COLO829 (cell line): ENCODE results near the gene C3orf70.

Experiments used
- DNase-seq: peaks from one replicate; pipeline ENCODE4 v3.0.0; 2012; ENCODE audit warnings: low spot score

Gene C3orf70

DNA sequence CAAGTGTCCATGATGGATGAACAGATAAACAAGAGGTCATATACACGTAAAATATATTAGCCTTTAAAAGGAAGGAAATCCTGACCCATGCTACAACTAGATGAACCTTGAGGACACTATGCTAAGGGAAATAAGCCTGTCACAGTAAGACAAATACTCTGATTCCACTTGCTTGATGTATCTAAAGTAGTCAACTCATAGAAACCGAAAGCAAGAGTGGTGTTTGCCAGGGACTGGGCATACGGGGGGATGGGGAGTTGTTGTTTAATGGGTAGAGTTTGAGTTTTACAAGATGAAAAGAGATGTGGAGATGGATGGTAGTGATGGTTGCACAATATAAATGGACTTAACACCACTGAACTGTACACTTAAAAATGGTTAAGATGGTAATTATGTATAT, 65.4 kb downstream of the C3orf70 start:
- no peak for DNase-seq

DNA sequence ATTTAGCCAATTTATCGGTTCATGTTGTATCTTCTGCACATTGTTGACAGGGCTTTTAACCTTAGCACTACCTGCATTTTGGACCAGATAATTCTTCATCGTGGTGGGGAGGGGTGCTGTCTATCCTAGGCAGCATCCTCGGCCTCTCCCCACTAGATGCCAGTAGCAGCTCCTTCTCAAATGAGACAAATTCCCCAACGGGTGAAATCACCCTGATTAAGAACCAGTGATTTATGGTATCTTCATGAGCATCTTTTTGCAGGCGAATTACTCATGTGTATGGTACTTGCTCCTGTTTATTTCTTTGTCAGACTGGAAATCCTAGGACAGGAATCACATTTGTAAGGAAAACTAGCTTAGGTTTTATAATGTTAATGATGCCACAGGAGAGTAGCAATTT, 68.0 kb downstream of the C3orf70 start:
- DNase-seq, result no peak

DNA sequence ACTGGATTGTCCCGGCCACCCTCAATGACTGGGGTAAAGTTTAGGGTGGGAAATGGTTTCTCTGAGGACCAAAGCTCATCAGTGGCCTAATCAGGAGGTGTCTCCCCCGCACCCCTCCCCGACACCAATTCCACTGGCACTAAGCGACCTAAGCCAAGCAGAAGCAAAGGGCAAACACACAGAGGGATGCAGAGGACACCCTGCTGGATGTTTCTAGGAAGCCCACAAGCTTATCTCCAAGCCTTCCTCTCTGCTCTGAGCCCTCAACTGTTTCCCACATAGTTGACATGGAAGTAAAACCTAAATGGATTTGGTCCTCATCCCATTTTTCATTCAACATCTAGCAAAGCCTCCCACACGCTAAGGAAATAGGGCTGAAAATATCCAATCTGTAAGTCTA, 68.5 kb downstream of the C3orf70 start:
- no peak for DNase-seq

DNA sequence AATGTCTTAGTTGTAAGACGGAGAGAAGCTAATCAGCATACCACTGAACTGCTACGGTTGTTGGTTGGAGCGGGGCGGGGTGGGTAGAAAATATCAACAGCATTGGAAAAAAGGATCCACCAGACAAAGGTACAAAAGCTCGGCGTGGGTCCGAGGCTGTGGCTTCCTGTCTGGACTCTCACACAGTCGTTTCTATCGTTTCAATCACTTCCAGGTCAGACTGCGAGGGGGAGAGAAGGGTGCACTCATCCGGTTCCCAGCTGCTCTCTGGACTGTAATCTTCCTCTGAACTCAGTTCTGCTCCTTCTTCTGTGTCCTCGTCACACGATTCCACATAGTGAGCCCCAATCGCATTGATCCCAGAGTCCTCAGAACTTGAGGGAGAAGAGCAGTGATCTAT, 70.0 kb downstream of the C3orf70 start:
- no peak for DNase-seq

DNA sequence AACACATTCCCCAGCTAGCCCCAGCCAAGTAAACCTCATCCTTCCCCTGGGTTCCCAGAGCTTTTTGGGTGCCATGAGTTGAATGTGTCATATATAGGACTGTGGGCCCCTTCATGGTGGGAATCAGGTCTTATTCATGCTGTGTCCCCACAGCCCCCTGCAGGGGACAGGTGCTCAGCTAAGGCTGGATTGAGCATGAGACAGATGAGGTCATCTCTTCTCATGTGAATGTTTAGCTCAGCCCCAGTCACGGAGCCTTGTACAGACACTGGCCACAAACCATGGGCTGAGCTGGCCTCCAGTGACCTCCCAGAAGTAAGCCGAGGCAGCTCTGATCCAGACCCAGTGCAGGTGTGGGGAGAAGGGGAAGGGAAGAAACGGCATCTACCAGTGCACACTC, 70.7 kb downstream of the C3orf70 start:
- DNase-seq, result no peak

DNA sequence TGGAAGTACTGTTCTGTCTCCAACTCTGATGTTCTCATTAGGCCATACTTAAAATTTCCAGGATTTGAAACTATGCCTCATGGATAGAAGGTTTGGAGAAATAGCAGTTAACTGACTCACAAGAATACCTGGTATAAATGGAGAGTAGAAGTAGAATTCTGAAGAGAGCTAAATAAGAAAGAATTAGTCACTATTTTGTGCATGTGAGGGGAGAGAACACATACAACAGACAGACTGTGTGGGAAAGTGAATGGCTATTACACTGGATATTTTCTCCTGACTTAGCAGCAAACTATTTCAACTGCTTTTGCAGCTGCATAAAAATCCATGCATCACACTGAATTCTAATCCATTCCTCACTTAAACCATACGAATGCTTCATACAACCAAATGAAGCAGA, 71.3 kb downstream of the C3orf70 start:
- DNase-seq, result no peak

DNA sequence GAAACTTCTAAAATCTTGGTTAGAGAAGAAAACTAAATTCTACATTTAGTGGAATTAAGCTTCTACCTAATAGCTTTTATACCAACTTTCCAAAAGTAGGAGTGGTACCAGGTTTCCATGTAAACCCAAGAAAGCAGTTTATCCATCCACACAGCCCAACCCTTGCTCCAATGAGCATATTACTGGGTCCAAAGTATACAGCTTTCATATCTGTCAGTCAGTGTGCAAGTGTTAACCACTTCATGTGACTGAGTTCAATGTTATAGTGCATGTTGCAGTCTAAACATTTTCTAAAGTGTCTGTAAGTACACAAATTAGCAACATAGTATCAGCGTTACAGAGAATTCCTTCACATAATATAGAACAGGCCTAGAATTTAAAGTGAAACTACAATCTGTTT, 73.2 kb downstream of the C3orf70 start:
- no peak for DNase-seq

DNA sequence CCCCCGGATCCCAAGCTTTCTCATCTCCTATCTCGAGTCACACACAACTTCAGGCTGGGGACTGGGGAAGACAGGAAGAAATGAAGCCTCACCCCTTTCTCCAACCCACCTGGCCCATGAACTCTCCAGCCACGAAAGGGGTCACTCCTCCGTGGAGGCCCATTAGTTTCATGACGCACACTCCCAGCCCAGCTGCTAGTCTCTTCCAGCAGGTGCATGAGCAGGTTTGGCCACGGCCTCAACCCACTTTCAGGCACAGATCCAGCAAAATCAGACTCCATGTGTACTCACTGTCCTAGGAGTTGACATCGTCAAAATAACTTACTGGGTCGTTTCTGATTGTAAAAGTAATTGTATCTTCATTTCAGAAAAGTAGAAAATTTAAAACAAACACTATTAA, 76.6 kb downstream of the C3orf70 start:
- DNase-seq, result no peak

DNA sequence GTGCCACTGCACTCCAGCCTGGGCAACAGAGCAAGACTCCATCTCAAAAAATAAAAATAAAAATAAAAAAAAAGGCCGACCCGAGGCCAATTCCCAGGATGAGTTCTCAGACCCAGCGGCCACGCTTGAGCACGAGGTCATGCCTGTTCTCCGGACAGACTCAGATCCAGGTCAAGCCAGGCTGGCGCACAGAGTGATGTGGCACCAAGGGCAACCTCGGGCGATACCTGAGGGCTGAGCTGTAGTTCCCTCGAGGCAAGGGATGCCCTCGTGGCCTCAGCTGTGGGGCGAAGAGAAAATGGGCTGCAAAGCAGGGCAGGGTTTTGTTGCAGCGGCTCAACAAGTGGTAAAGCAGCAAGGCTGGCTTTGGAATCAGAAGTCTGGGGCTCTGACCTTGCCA, 77.3 kb downstream of the C3orf70 start:
- no peak for DNase-seq

DNA sequence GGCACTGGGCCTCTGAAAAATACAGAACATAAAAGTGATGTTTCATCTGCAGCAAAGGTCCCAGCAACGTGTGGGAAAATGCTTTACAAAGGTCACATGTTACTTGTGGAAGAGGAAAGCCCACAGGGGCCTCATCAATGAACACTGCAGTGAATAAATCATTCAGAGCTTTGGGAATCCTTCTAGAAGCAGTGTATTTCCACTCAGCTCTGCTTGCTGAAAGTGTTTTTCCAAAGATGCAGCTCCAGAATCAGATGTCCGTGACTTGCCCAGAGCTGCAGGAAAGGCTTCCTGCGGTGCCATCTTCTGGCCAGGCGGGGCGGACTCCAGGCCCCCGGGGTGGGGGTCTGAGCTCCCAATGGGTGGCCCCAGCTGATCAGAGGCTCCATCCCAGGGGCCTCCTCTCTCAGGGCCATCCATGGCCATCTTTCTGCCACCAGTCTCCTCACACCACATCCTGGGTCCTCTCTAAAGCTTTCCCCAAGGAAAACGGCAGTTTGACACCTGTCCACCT, 81.5 kb downstream of the C3orf70 start:
- no peak for DNase-seq

DNA sequence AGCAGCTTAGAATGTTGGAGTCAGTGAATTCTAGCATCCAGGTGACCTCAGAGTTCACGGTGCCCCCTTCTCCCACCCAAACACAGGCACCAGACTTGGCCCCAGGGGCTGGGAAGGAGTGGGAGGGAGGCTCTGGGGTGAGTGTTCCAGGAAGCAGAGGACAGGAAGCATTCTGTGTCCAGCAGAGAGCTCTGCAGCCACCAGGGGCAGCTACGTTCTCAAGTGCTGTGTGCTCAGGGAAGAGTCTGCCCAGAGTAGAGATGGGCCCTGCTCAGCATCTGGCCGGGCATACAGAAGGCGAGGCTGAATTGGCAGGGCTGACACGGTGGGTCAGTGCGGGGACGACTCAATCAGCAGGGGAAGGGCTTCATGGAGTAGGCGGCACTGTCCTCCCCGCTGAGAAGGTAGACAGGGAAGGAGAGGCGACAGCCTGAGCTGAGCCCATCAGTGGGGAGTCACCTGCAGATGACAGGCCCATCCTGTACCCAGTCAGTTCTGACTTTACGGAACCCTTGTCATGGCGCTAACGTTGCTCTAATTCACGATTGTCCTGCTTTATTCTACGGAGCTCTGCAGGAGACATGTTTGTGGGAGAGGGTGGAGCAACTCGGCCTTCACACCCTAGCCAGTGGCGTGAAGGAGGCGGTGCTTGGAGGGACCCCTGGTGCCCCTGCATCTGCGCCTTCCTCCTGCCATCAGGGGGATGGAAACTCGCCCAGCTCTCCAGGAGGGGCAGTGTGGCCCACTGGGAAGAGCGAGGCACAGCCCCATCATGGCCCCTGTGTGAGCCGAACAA, 82.2 kb downstream of the C3orf70 start:
- peak; percentile 66 for DNase-seq

DNA sequence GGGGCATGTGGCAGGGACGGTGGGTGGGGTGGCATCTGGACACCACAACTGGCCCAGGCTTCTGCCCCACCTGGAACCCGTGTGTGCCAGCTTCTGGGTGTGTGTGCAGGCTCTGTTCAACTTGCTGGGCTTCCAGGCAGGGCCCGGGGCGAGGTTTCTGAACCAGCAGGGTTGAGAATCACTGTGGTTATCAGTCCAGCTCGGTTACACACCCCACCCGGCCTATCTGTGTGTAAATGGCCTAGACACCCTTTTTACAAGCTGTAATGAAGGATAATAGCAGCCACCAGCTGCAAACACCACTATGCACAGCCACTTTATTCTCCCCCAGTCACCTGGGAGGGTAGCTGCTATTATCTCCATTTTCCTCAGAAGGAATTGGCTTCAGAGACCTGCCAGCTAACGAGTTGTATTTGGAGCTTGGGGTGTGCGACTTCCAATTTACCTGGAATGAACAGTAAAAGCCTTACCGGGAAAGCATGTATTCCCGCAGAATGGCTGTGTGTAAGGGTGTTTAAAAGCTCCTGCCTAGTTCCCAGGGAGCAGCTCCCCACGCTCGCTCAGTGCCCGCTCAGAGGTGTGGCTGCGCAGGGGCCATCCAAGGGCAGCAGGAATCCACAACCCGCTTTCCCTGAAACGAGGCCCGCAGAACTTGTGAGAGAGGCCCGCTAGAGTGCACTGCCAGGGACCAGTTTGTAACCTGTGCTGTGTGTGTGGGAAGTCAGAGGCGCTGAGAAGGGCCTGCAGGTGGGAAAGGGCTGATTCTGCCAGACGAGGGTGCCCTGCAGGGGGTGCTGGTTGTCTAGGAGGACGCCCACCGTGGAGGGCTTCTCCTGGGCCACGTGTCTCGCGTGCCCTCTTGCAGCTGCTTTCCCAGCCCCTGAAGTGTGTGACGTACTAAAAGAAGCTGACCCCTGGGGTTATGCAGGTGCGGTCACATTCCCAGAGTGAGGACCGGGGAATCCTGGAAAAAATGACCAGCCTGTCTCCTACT, 83.5 kb downstream of the C3orf70 start:
- no peak for DNase-seq

DNA sequence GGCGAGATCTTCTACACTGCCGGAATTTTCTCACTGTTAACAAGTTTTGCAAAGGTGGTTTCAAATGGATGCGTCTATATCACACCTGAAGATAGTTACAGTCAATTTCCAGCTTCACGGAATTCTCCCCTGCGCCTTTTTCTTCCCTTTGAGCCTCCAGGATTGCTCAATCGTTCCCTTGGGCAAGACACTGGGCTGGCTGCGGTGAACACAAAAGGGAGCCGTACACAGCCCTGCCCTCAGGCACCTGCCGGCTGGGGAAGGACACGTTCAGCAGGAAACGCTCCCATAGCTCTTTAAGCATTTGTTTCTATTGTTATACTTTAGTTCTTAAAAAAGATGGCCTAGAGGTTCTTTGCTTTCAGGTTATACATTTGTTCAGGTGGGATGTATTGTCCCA, 85.7 kb downstream of the C3orf70 start:
- DNase-seq, result no peak

DNA sequence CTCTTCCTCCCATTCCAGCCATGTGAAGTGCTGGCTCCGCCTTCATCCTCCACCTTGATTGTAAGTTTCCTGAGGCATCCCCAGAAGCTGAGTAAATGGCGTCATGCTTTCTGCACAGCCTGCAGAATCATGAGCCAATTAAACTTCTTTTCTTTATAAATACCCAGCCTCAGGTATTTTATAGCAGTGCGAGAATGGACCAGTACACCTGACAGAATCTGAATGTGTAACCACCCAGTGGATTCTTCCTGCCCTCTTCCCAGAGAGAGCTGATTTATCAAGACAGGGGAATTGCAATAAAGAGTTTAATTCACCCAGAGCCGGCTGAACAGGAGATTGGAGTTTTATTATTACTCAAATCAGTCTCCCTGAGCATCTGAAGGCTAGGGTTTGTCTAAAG, 86.6 kb downstream of the C3orf70 start:
- DNase-seq, result no peak

DNA sequence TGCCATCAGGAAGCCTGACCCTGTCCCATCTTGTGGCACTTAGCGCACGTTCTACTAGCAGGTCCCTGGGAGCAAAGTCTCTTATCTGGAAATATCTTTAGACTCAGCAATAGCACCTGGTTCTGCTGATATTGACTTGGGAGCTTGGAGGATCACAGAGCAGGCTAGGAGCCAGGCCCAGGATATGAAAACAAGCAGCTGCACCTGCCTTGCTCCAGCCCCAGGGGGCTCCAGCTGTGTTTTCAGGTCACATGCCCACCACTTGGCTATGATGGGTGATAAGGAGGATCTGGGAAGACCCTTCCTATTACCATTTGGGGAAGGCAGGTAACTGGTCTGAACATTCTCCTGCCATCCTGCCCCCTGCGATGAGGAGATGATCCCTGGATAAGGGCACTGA, 87.8 kb downstream of the C3orf70 start:
- no peak for DNase-seq

DNA sequence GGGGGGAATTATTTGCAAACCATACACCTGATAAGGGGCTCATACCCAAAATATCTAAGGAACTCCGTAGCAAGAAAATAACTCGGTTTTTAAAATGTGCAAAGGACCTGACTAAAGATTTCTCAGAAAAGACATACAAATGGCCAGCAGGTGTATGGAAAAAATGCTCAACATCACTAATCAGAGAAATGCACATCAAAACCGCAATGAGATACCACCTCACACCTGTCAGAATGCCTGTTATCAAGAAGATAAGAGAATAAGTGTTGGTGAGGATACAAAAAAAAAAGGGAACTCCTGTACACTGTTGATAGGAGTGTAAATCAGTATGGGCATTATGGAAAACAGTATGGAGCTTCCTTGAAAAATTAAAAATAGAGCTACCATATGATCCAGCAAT, 89.4 kb downstream of the C3orf70 start:
- DNase-seq, result no peak

DNA sequence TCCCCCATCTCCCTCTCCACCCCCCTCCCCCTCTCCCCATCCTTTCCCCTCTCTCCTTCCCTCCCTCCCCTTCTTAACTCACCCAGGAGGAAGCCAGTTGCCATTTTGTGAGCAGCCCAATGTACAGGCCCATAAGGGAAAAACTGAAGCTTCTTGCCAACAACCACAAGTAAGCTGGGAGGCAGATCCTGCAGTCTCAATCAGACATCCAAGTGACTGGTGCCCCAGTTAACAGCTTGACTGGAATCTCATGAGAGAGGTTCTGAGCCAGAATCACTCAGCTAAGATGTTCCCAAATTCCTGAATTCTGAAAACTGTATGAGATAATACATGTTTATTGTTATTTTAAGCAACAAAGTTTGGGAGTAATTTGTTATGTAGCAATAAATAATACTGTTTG, 90.7 kb downstream of the C3orf70 start:
- DNase-seq, result no peak

DNA sequence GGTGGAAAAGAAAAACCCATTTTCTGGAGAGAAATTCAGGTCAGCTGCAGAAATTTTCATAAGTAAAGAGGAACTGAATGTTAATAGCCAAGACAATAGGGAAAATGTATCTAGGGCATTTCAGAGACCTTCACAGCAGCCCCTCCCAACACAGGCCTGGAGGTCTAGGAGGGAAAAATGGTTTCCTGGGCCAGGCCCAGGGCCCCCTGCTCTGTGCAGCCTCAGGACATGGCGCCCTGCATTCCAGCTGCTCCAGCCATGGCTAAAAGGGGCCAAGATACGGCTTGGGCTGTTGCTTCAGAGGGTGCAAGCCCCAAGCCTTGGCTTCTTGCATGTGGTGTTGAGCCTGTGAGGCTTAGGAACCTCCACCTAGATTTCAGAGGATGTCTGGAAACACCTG, 92.2 kb downstream of the C3orf70 start:
- DNase-seq, result no peak

DNA sequence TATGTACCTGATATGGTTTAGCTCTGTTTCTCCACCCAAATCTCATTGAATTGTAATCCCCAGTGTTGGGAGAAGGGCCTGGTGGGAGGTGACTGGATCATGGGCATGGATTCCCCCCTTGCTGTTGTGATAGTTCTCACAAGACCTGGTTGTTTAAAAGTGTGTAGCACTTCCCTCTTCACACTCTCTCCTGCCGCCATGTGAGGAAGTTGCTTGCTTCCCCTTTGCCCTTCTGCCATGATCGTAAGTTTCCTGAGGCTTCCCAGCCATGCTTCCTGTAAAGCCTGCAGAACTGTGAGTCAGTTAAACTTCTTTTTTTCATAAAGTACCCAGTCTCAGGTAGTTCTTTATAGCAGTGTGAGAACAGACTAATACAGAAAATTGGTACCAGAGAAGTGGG, 93.1 kb downstream of the C3orf70 start:
- DNase-seq, result no peak

DNA sequence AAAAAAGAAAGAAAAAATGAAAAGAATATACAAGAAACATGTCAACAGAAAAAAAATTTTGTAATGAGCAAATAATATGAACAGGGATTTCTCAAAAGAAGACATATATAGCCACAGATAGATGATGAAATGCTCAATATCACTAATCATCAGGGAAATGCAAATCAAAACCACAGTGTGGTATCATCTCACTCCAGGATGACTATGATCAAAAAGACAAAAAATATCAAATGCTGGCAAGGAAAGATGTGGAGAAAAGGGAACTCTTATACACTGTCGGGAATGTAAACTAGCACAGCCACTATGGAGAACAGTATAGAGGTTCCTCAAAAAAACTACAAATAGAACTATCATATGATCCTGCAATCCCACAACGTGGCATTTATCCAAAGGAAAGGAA, 94.1 kb downstream of the C3orf70 start:
- DNase-seq, result no peak

DNA sequence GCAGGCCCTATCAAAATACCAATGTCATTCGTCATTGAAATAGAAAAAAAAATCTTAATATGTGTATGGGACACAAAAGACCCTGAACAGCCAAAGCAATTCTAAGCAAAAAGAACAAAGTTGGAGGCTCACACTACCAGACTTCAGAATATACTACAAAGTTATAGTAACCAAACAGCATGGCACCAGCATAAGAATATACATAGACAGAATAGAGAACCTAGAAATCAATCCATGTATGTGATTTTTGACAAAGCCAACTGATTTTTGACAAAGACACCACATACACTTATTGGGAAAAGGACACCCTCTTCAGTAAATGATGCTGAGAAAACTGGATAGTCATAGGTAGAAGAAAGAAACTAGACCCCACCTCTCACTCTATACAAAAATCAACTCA, 95.0 kb downstream of the C3orf70 start:
- DNase-seq, result no peak

DNA sequence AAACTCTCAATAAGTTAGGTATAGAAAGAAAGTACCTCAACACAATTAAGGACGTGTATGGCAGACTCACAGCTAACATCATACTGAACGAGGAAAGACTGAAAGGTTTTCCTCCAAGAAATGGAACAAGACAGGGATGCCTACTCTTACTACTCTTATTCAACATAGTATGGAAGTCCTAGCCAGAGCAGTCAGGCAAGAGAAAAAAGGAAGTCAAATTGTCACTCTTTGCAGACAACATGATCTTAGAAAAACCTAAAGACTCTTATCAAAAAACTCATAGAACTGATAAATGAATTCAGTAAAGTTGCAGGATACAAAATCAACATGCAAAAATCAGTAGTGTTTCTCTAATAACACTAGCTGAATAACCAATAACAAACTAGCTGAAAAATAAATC, 96.0 kb downstream of the C3orf70 start:
- no peak for DNase-seq

DNA sequence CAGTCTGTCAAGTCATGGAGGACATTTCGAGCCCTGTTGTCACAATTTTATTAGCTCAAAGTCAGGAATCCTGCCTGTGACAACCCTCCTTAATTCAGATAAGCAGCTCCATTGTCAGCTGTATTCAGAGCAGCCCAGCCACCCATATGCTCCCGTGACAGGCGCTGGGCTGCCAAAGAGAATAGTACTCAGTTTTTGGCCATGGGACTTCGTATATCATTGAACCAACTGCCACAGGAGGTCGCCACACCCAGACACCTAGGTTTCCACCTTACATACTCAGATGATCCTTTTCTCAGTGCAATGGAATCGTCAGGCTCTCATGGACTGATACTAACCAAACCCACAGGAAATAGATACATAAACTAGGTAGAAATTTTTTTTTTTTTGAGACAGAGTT, 100.2 kb downstream of the C3orf70 start:
- no peak for DNase-seq
